GM12873 (cell line): ENCODE results near the gene JMJD1C.
A peak's percentile ranks its signal among the peaks of the same experiment; 100 is the strongest.

ENCODE experiments used
- CTCF ChIP-seq: IDR thresholded peaks from 2 replicates; pipeline ENCODE4 v1.5.1; 2012; ENCODE audit warnings: low read depth, mild to moderate bottlenecking, moderate library complexity, low read length, control low read depth; ENCODE audit not compliant: insufficient read depth; ENCODE audit errors: missing control alignments

JMJD1C gene

GRCh38 chr10:63221950-63222349 is 243.8 kb downstream of the JMJD1C start:
- TF ChIP-seq CTCF: no peak

GRCh38 chr10:63219749-63220148 is 246.0 kb downstream of the JMJD1C start:
- no peak for TF ChIP-seq CTCF

GRCh38 chr10:63217120-63217605 is 248.6 kb downstream of the JMJD1C start:
- peak; percentile 49 for TF ChIP-seq CTCF

- no peak for TF ChIP-seq CTCF
Measured at GRCh38 chr10:63214571-63214970, 251.2 kb downstream of the JMJD1C start.

GRCh38 chr10:63213489-63213888 is 252.3 kb downstream of the JMJD1C start:
- no peak for TF ChIP-seq CTCF

- TF ChIP-seq CTCF: no peak
Measured at GRCh38 chr10:63210611-63211196, 255.1 kb downstream of the JMJD1C start.

- TF ChIP-seq CTCF: no peak
Measured at GRCh38 chr10:63209705-63210104, 256.1 kb downstream of the JMJD1C start.
